Ectodermal cell (in vitro differentiated cells): ENCODE data around the gene KCNMB1.
"Not testable (repeated sequence)": the region's sequence is repeated elsewhere in the genome, so short reads cannot be mapped to it uniquely, and the experiment has no call there.

Experiments
- H3K27ac ChIP-seq: 2 replicates; pipeline ENCODE4 v1.7.0; 2013; ENCODE audit warnings: mild to moderate bottlenecking, low read depth, low read length; ENCODE audit not compliant: insufficient read depth, poor library complexity, severe bottlenecking
- H3K27me3 ChIP-seq: 2 replicates; pipeline ENCODE4 v1.7.0; 2013; ENCODE audit warnings: mild to moderate bottlenecking, low read length; ENCODE audit not compliant: insufficient read depth, control insufficient read depth, poor library complexity, severe bottlenecking
- H3K36me3 ChIP-seq: one replicate; pipeline ENCODE4 v1.7.0; 2013; ENCODE audit warnings: low read length; ENCODE audit not compliant: control insufficient read depth, insufficient read depth
- H3K4me1 ChIP-seq: one replicate; pipeline ENCODE4 v1.7.0; 2013; ENCODE audit warnings: low read length; ENCODE audit not compliant: control insufficient read depth, insufficient read depth
- H3K4me3 ChIP-seq: 2 replicates; pipeline ENCODE4 v1.7.0; 2013; ENCODE audit warnings: low read depth, low read length, control low read depth; ENCODE audit not compliant: insufficient read depth
- H3K9me3 ChIP-seq: 2 replicates; pipeline ENCODE4 v1.7.0; 2013; ENCODE audit warnings: mild to moderate bottlenecking, low read length, moderate library complexity; ENCODE audit not compliant: control insufficient read depth
- WGBS, 2 experiments: methylation state at CpG; one replicate each; pipeline ENCODE4 v1.1.7; 2013; ENCODE audit warnings: missing lambda C conversion rate in 2 of 2; 5-methylcytosine and 5-hydroxymethylcytosine counted together

The KCNMB1 gene

DNA sequence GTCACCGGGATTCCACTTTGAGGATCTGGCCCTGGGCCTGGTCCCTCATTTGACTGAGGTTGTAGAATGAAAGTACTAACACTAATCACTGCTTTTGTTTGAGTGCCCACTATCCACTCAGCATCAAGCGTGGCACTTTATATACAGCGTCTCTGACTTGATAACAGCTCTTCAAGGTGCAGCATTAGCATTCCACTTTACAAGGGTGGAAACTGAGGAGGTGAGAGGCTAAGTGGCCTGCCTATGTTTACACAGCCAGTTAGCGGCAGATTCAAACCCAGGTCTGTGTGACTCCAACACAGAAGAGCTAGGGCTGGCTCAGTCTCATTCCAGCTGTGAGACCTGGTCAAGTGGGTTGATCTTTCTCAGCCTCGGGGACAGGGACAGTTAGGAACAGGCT is 5.9 kb downstream of the KCNMB1 start:
- H3K27me3 ChIP-seq = no peaks in the 10 kb centered on the region
- no peak overlapping the region for H3K4me3 ChIP-seq
- no peaks in the 10 kb centered on the region for H3K36me3 ChIP-seq
- 89 to 90% methylated on average over 5 of the region's 5 CpGs for WGBS, 2 experiments
- H3K27ac ChIP-seq = no peak overlapping the region
- no peaks in the 10 kb centered on the region for H3K9me3 ChIP-seq
- no peaks in the 10 kb centered on the region for H3K4me1 ChIP-seq

DNA sequence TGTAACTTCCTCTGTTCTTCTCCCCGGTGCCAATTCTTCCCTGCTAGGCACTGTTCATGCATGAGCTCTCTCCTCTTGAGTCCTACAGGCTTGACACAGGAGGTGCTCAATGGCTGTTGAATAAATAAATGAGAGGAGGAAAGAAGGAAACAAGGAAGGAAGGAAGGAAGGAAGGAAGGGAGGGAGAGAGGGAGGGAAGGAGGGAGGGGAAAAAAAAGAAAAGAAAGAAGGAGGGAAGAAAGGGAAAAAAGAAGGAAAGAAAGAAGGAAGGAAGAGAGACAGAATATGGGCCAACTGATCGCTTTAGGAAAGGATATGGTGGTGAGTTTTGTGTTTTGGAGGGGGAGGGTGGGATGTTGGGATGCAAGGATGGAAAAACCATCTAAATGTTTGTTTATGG is 6.4 kb downstream of the KCNMB1 start:
- Histone ChIP-seq H3K36me3 (no peaks in the 10 kb centered on the region), H3K9me3 (no peaks in the 10 kb centered on the region), H3K27ac (no peak overlapping the region), H3K27me3 (no peaks in the 10 kb centered on the region), H3K4me3 (no peak overlapping the region), H3K4me1 (no peaks in the 10 kb centered on the region)
- WGBS, 2 experiments = 73 to 77% methylated on average over 2 of the region's 2 CpGs

DNA sequence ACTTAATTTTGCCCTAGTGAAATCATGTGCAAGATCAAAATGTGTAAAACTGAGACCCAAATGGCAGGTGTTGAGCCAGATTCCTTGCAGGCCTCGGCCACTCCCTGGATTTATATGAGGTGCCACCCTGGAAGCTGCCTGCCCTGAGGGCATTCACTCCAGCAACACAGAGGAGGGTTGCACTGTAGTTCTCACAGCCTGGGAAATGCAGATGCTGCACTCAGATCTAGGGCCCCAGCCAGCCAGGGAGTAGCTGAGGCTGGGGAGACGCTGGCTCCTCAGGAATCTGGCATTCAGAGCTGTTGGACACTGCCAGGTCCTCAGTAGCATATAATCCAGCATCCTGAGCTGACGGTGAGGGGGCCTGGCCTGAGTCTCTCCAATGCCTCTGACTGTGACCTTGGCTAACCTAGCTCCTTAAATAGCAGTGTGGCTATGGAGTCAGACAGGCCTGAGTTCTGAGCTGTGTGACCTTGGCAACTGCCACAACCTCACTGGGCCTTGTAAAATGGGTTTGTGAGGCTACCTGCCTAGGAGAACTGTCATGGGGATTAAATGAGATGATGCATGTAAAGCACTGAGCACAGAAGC is 8.7 kb downstream of the KCNMB1 start:
- H3K4me3 ChIP-seq = no peak overlapping the region
- no peaks in the 10 kb centered on the region for H3K27me3 ChIP-seq
- no peaks in the 10 kb centered on the region for H3K9me3 ChIP-seq
- no peaks in the 10 kb centered on the region for H3K4me1 ChIP-seq
- H3K27ac ChIP-seq = no peak overlapping the region
- WGBS, 2 experiments = 86 to 89% methylated on average over 3 of the region's 3 CpGs
- no peaks in the 10 kb centered on the region for H3K36me3 ChIP-seq

DNA sequence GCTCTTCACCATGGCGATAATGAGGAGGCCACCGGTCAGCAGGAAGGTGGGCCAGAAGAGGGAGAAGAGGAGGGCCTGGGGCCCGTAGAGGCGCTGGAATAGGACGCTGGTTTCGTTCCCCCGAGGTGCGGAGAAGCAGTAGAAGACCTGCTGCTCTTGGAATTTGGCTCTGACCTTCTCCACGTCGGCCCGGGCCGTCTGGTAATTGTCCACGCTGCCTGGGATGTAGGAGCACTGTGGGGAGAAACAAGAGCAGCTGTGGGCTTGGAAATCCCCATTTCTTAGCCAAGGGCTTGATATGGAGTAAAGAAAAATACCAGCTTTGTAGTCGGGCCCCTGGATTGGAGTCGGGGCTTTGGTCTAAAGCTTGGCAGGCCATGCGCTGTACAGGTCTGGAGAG is 10.4 kb downstream of the KCNMB1 start:
- no peaks in the 10 kb centered on the region for H3K27me3 ChIP-seq
- no peaks in the 10 kb centered on the region for H3K9me3 ChIP-seq
- H3K27ac ChIP-seq = no peak overlapping the region
- H3K4me1 ChIP-seq = no peaks in the 10 kb centered on the region
- no peaks in the 10 kb centered on the region for H3K36me3 ChIP-seq
- 89 to 94% methylated on average over 16 of the region's 16 CpGs for WGBS, 2 experiments
- H3K4me3 ChIP-seq = no peak overlapping the region

GRCh38 chr5:170377027-170377426 is 12.1 kb downstream of the KCNMB1 start:
- Histone ChIP-seq H3K27ac (no peak overlapping the region), H3K36me3 (no peaks in the 10 kb centered on the region), H3K4me3 (no peak overlapping the region), H3K4me1 (no peaks in the 10 kb centered on the region), H3K27me3 (no peaks in the 10 kb centered on the region), H3K9me3 (no peaks in the 10 kb centered on the region)
- 96% methylated on average over 11 of the region's 11 CpGs for WGBS, 2 experiments

DNA sequence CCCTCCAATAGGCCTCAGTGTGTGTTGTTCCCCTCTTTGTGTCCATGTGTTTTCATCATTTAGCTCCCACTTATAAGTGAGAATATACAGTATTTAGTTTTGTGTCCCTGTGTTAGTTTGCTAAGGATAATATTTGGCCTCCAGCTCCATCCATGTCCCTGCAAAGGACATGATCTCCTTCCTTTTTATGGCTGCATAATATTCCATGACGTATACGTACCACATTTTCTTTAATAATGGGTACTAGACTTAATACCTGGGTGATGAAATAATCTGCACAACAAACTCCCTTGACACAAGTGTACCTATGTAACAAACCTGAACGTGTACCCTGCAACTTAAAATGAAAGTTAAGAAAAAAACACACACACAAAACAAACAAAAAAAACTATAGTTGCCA is 12.6 kb downstream of the KCNMB1 start:
- H3K9me3 ChIP-seq, H3K27ac ChIP-seq, H3K4me1 ChIP-seq, H3K36me3 ChIP-seq, H3K4me3 ChIP-seq, H3K27me3 ChIP-seq: not testable (repeated sequence)
- WGBS, 2 experiments = 90 to 97% methylated on average over 3 of the region's 3 CpGs

GRCh38 chr5:170375283-170375682 is 13.9 kb downstream of the KCNMB1 start:
- Histone ChIP-seq H3K27me3 (no peaks in the 10 kb centered on the region), H3K27ac (no peak overlapping the region), H3K4me3 (no peak overlapping the region), H3K36me3 (no peaks in the 10 kb centered on the region), H3K9me3 (no peaks in the 10 kb centered on the region), H3K4me1 (no peaks in the 10 kb centered on the region)
- 83 to 89% methylated on average over 1 of the region's 1 CpG for WGBS, 2 experiments

DNA sequence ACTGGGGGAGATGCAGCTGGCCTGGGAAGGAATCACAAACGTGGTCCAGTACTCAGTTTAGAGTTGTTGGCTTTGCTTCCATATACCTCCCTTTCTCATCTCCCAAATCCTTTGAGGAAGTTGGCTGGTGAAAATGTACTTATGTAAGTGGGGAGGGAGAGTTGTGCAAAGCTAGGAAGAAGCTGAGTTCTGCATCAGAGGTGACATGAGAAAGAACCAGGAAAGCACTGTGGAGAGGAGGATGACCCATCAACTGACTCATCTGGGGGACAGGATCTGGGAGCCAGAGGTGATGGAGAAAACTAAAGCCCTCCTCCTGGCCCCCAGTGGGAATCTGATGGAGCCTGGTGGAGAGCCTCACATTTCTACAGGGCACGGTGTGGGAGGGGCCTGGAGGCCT is 16.2 kb downstream of the KCNMB1 start:
- H3K27ac ChIP-seq = no peak overlapping the region
- no peaks in the 10 kb centered on the region for H3K4me1 ChIP-seq
- H3K4me3 ChIP-seq = no peak overlapping the region
- 81 to 90% methylated on average over 2 of the region's 2 CpGs for WGBS, 2 experiments
- no peaks in the 10 kb centered on the region for H3K27me3 ChIP-seq
- no peaks in the 10 kb centered on the region for H3K36me3 ChIP-seq
- no peaks in the 10 kb centered on the region for H3K9me3 ChIP-seq

DNA sequence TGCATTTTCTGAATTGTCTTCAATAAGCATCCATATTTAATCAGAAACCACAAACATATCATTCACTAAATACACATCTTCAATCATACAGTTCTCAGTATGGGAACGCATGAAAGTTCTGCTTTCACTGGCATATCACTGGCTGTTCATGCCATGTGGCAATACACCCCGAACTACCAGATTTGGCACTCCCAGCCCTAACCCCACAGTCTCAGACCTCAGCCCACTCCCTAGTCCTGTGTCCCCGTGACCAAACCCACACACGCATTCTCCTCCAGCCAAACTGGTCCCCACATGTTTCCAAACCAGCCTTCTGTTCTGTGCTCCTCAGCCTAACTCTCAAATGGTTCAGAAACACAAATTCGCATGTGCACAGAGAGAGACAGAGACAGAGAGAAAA is 20.6 kb downstream of the KCNMB1 start:
- no peaks in the 10 kb centered on the region for H3K27me3 ChIP-seq
- H3K4me1 ChIP-seq = no peaks in the 10 kb centered on the region
- H3K4me3 ChIP-seq = no peak overlapping the region
- no peaks in the 10 kb centered on the region for H3K36me3 ChIP-seq
- no peak overlapping the region for H3K27ac ChIP-seq
- no peaks in the 10 kb centered on the region for H3K9me3 ChIP-seq
- 95 to 97% methylated on average over 5 of the region's 5 CpGs for WGBS, 2 experiments

DNA sequence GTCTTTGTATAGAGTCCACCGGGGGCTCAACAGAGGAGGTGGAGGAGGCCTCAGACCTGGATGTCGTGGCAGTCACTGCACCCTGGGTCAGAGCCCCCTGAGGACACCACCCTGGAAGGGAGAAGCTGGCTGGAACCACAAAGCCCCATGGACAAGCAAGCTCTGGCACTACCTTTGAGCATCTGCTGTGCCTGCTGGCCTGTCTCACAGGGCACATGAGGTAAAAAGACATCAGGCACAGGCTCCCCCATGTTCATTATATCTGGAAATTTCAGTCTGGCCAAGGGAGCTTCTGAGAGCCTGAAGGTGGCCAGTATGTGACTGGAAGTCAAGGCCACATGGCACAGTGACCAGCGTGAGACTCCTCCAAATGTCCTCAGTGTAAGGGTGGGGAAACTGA is 22.9 kb downstream of the KCNMB1 start:
- Histone ChIP-seq H3K4me1 (no peaks in the 10 kb centered on the region), H3K4me3 (no peak overlapping the region), H3K27me3 (no peaks in the 10 kb centered on the region), H3K36me3 (no peaks in the 10 kb centered on the region), H3K9me3 (no peaks in the 10 kb centered on the region), H3K27ac (no peak overlapping the region)
- 88 to 95% methylated on average over 3 of the region's 3 CpGs for WGBS, 2 experiments

- H3K4me3 ChIP-seq = no peak overlapping the region
- H3K36me3 ChIP-seq = no peaks in the 10 kb centered on the region
- WGBS, 2 experiments = 96 to 97% methylated on average over 5 of the region's 5 CpGs
- no peaks in the 10 kb centered on the region for H3K9me3 ChIP-seq
- H3K4me1 ChIP-seq = no peaks in the 10 kb centered on the region
- H3K27me3 ChIP-seq = no peaks in the 10 kb centered on the region
- H3K27ac ChIP-seq = no peak overlapping the region
Observed at GRCh38 chr5:170365831-170366230, 23.3 kb downstream of the KCNMB1 start.
